GM19328 (cell line): ENCODE data around the gene JMJD7.

Source experiments
- ATAC-seq: cut with Tn5 transposase; IDR thresholded peaks from one replicate; pipeline ENCODE4 v1.9.1; 2021; ENCODE audit warnings: mild to moderate bottlenecking, moderate library complexity; ENCODE audit not compliant: unreplicated experiment

Gene JMJD7

DNA sequence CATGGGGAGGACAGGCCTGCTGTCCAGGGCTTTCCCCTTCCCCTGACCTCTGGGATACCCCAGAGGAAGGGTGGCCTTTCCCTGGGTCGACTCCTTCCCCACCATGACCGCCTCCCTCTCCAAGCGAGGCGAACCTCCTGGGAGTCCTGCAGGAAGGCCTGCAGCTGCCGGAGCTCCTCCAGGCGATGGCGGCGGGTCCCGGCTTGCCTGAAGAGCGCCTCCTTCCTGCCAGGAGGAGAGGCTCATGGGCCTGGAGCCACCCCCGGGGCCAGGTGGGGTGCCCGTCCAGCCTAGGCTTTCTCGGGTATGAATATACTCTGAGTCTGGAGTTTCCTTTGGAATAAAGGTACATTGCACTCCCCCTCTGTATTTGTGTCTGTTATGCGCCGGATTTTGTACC, 30.9 kb downstream of the JMJD7 start:
- ATAC-seq: no peak

DNA sequence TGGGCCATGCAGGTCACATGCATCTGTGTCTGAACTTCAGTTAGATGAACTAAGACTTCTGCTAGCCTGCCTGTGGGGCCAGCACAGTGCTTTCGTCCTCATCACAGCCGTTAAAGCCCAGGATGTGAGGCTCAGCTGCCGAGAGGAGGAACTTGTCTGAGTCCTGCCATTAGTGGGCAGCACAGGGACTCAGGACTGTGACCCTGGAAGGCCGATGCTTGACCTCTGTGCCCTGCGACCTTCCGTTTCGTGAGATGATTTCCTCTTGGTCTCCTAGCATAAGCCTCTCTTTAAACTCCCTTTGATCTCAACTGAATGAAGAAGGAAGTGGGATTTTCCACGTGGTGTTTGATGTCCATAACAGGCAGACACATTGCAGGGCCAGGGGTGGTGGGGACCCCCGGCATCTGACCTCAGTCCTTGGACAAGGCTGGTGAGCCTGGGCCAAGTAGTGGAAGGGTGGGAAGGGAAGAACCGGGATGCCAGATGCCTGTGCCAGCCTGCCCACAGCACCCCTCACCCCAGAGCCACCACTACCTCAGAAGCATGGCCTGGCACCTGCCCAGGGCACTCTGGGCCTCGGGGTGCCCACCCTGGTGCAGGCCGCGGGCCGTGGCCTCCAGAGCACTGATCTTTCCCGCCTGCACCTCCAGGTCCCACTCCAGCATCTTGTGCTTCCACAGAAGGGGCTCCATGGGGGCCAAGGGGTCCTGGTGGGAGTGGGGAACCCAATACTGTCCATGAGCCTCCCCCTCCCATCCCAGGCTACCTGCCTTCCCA, 32.3 kb downstream of the JMJD7 start:
- no peak for ATAC-seq

DNA sequence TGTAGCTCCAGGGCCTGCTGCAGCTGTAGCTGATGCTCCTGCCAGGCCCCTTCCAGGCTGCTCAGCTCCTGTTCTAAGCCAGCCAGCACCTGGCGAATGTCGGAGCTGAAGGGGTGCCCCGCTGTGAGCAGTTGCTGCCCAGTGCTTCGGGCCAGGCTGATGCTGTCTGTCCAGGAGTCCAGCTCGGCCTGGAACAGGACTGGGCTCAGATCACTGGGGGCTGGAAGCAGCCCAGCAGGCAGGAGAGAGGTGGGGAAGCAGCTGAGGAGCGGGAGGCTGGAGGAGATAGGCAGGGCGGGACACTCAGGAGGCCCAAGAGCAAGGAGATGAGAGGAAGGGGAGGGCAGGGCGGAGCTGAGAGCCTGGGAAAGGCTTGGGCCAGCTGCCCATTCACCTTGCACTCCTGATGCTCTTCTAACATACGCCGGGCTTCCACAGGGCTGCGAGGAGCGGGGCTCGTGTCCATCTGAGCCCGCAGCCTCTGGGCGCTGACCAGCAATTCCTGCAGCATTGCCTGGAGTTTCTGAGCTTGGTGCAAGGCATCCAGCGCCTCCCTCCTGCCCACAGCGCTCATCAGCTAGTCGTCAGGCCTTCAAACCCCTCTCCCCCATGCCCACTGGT, 34.0 kb downstream of the JMJD7 start:
- no peak for ATAC-seq

DNA sequence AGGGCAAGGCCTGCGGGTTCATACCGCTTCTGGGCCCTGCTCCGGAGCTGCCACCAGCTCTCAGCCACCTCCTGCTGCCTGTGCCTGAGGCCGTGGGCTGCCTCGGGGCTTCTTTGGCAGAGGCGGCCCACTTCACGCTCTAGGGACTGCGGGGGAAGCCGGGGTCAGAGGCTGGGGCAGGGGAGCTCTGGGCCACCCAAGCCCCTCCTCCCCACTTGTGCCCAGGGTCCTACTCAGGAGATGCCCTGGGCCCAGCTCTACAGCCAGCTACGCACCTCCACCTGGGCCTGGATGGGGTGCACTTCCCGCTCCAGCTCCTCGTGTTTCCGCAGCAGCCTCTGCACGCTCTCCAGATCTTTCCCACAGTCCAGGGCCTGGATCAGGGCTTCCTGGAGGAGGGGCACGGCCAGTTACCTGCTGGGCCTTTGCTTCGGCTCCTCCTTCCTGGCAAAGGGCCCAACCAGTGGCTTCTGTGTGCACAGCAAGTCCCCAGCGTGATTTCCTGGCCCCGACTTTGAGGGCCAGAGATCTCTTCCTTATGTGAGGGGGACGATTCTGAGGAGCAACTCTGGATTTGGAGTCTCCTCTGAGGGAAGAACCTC, 34.7 kb downstream of the JMJD7 start:
- no peak for ATAC-seq

DNA sequence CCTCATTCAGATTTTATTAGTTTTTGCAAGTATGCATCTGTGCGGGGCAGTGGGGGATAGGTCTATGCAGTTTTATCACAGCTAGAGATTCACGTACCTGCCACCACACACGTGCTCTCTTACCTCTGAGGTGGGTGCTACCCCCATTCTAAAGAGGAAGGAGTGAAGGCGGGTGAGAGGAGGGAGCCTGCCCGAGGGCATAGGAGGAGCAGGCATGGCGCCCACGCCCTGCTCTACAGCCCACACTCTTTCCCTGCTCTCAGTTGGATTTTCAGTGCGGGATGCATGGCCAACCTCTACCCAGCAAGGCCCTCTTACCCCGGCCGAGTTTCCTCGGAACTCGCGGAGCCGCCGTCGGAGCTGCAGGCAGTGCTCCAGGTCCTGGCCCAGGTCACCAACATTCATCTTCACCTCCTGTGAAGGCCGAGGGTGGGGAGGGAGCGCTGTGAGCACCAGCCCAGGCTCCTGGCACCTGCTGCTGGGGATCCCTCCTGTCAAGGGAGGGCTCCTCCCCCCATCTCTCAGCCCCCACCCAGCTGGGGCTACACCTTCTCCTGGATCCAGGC, 37.7 kb downstream of the JMJD7 start:
- ATAC-seq: no peak

DNA sequence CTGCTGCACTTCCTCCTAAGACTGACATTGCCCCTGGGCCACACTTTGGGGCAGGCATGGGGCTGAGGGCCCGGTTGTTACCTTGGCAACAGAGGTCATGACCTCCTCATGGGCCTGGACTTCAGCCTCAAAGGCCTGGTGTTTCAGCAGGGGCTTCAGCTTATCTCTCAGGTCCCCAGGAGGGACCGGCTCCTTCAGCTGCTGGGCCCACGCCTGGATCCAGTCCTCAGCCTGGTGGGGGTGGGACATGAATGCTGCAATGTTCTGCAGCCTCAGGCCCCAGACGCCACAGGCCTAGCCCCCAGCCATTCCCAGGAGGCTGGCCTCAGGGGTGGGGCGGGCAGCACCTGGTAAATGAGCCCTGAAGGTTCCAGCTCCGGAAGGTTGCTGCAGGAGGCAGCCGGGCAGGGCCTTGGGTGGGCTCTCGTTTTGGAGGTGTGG, 38.4 kb downstream of the JMJD7 start:
- ATAC-seq: no peak

DNA sequence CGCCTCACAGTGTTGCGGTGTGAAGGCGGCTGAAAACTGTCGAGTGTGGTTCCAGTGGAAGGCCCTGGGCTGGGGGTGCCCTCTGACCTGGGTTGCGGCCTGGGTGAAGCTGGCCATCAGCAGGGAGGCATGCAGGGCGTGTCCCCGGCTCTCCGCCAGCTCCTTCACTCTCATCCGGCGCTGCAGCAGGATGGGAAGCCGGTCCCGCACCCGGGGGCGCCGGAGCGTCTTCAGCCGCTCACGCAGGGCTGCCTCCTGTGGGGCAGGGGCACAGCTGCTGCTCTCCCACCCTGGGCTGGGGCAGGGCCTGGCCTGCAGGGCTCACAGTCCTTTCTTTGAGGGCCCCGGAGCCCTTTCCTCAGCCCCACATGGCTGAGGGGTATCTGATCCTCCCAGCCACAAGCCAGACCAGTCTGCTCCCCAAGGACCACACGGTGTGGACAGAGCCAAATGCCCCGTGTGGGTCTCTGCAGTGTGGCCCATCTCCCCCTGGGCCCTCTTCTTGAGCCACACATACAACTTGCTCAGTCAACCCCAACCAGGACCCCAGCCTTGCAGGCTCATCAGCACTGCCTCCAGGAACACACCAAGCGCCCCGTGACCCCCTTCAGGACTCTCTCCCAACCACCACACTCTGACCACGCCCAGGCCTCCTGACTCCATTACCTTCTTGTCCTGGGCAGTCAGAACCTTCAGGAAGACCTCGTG, 39.1 kb downstream of the JMJD7 start:
- no peak for ATAC-seq

DNA sequence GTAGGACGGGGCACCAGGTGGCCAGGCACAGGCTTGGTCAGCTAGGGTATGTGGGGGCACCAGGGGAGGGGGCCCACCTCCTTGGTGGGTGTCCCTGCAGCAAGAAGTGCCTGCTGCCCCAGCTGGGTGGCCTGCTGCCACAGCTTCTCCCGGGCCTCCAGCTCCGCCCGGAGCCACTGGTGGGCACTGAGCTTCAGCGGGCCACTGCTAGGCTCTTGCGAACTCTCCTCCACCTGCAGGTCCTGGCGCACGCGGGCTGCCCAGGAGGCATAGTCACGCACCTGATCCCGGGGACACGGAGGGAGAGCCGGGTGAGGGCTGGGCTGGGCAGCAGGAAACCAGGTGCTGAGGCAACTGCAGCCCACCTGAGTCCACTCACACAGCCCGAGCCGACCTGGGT, 40.4 kb downstream of the JMJD7 start:
- ATAC-seq: no peak

DNA sequence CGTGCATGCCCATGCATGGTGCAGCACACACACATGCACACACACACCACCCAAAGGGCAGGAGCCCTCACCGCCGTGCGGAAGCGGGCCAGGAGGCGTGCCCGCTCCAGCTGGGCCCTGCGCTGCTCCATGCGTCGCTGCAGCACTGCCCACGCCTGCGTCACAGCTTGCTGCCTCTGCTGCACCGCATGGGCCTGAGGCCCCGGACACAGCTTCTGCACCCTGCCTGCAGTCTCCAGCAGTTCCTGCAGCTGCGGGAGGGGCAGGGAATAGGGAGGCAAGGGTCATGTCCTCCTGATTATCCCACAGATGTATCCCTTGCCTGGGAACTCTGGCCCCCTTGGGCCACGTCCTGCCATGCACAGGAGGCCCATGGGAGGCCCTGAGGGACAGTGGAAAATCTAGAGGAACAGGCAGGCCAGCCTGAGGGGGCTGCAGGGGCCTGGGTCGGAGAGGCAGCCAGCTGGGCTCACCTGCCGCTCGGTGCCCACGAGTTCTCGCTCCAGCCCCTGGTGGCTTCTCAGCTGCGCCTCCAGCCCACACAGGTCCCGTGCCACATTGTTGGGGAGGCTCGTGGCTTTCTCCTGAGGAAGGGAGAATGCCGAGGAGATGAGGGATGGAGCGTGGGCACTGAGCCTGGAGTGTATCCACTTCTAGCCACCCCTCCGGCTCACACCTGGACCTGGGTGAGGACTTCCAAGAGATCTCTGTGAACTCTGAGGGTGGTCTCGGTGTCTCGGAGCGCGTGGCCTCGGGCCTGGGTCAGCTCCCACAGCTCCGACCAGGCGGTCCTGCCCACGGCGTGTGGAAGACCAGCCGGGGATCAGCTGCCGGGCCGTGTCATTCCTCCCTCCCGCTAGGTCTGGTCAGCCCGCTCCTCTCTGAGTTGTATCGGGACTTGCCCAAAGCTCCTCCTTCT, 42.1 kb downstream of the JMJD7 start:
- no peak for ATAC-seq

DNA sequence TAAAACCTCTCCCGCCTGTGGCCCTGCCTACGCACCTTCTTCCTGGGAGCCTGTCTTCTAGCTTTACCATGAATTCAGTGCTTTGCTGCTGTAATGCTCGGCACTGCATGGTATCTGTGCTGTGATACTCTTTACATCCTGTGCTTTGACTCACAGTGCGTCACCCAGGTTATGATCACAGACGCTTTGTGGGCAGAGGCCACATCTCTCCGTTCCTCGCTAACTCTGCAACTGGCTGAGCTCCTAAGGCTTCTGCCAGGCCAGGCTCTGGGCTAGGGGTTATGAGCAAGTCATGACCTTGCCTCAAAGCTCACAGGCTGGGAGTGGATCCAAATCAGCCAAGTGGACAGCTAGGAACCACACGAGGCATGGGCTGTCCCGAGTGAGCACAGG, 42.8 kb downstream of the JMJD7 start:
- ATAC-seq: no peak

DNA sequence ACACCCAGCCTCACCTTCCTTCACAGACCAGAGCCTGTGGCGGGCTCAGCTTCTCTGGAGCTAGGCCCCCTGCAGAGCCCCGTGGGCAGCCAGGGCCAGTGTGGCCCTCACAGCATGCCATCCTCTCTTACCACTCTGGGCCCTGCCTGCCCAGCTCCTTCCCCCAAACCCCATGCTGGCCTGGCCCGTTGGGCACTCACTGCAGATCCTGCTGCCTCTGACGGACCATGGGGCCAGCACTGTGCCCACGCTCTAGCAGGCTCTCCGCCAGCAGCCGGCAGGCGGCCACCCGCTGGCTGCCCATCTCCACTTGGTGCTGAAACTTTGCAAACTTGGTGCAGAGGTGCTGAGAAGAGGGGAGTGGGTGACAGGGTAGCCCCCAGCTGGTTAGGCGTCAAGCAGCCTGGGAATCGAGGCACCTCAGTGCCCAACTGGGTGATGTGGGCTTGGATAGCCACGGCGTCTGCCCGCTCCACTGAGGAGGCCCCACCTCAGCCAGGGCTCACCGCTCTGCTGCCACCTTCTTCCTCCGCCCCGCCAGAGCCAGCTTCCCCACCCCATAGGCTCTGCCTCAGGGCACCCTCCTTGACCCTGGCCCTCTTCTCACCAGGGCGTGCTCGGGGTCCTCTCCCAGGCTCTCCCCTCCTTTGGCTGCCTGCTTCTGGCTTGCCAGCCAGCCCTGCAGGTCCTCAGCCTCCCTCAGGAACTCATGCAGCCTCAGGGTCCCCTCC, 43.4 kb downstream of the JMJD7 start:
- no peak for ATAC-seq

DNA sequence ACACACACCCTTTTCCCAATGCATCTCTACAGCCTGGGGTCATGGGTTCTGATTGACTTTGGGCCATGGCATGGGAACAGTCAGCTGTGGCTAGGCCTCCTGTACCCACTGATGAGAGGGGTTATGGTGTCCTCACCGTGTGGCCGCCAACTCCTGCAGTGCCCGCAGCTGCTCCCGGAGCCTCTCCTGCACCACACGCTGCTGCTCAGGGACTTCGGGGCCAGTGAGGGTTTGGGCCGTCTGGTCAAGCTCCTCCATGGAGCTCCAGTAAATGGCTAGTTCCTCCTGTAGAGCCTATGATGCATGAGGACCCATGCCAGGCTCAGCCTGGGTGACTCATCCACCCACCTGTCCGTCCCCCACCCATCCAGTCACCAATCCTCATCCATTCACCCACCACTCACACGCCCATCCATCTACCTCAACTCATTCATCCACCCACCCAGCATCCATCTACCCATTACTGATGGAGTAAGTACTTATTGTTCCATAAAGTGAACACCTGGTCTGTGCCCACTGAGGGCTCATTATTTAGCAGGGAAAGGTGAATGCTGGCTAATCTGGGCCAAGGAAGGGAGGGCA, 44.4 kb downstream of the JMJD7 start:
- ATAC-seq: no peak

DNA sequence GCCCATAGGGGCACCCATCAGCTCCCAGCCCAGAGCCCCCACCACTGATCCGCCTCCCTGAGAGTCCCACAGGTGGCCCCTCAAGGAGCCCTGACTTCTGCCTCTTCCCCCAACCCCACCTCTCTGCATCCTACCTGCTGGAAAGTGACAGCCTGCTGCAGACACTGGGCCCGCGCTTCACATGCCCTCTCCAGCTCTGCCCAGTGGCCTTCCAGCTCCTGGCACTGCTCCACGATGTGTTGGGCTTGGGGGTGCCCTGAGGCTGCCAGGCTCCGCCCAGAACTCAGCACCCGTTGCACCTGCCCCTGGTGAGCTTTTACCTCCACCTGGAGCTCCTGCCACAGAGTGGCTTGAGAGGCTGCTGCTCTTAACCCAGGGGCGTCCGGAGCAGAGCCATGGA, 45.8 kb downstream of the JMJD7 start:
- ATAC-seq: no peak

DNA sequence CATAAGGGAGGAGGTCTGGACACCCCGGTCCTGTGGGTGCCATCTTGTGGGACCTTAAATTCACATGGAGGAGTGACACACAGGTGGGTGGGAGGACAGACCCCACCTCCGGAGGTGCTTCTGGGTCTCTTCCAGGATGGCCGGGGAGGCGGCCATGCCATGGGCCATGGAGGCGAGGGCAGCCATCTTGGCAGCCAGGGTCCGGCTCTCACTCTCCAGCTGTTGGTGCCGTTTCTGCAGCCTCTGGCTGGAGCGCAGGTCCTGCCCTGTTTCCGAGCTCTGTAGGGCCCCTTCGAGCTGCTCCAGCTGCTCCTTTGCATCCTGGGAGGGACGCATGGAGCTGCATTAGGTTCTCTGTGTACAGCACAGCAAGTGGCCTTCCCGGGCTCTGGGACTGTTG, 46.8 kb downstream of the JMJD7 start:
- ATAC-seq: no peak

DNA sequence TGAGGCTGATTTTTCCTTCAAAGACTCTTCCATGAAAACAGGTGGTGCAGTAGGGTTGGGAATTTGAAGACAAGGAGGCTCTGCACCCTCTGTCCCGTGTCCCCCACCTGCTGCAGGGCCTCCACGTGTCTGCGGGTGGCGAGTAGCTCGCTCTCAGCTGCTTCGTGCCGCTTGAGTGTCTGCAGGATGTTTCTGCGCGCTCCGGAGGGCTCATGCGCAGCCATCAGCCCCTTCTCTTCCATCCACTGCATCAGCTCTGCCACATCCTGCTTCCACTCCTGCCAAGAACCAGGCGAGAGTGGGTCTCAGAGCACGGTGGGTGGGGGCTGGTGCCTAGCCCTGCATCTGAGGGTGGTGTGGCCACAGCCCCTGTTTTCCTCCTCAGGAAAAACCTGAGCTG, 48.1 kb downstream of the JMJD7 start:
- no peak for ATAC-seq

DNA sequence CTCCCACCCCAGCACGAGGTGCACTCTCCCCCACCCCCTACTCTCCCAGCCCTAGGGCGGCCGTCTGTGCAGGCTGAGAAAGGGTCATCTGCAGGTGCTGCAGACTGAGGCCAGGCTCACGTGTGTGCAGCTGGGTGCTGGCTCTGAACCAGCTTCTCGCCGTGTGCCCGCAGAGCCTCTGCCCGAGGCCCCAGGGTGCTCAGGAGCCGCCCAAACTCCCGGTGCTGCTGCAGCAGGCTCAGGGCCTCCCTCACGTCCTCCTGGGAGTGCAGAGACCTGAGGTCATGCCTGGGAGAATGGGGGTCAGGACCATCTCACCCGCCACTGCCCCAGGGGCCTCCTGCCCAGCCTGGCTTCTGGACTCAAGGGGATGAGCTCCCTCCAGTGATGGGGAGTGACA, 48.8 kb downstream of the JMJD7 start:
- no peak for ATAC-seq

DNA sequence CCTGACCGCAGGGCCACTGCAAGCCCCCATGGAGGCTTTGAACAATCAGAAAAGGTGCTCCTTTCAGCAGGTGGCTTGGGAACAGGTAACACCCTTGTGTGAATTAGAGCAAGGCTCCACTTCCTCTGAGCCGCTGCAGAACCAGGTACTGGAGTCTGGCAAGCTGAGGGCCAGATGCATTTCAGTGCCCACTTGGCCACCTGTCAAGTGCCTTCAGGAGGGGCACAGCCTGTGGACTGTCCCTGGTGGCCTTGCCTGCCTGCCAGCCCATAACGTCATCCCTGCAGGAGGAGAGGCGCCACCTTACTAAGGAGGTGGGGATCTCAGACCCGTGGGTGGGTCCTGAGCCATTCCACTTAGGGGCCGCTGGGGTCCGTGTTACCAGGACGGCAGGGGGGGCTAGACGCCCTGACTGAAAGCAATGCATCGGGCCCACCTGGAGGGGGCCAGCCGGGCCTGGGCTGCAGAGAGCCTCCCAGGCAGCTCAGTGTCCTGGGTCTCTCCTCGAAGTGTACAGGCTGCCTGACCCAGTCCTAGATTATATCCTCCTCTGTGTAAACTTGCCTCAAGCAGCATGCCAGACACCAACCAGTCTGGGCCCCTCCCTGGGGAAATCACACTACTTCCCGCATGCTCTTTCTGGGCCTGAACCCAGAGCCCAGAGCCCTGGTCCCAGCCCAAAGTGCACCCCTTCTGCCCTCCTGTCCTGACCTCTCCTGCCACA, 49.9 kb downstream of the JMJD7 start:
- ATAC-seq: no peak

DNA sequence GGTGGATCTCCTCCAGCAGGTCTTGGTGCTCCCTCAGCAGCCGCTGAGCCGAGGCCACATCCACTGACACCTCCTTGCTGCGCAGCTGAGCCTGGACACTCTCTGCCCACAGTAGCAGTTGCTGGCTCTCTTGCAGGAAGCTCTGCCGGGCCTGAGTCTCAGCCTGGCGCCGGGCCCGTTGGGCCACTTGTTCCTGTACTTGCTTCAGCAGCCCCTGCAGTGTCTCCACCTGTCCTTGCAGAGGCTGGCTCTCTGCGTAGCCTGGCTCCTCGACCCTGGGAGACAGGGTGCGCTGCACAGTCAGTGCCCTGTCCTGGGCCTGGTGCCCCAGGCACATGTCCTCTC, 50.4 kb downstream of the JMJD7 start:
- ATAC-seq: no peak

DNA sequence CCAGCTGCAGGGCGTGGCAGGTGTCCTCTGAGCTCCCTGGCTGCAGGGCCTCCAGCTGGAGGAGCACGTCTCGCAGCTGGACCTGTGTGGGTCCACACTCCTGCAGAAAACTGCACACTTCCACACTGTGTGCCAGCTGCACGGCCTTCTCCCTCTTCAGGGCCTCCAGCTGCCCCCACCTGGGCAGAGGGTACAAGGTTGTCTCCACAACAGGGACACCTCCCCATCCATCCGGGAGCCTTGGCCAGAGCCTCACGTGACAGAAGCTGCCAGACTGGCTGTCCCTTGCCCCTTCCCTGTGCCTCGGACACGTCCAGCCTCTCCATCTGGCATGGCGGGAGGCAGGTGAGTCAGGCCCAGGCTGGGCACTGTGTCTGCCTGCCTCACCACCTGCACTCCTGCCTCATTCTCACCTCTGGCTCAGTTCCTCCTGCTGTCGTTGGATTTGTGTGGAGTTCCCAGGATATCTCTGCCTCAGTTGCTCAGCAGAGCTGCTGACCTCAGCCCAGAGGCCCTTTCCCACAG, 51.5 kb downstream of the JMJD7 start:
- ATAC-seq: no peak
